Mammary epithelial cell (primary cell): ENCODE measurements around the gene FMN1.

Source experiments
- CTCF ChIP-seq, 2 donors: IDR thresholded peaks in 1 of 2; conservative IDR thresholded peaks in 1 of 2; 2 replicates each; pipeline ENCODE4 v1.5.1; 2011 to 2012; ENCODE audit warnings: inconsistent platforms in 2 of 2, low read length in 2 of 2, mild to moderate bottlenecking in 2 of 2, control low read depth in 1 of 2, low read depth in 1 of 2; ENCODE audit not compliant: insufficient read depth in 1 of 2; ENCODE audit errors: extremely low read depth in 1 of 2
- EZH2 ChIP-seq: IDR thresholded peaks from 2 replicates; pipeline ENCODE4 v1.6.1; 2012; ENCODE audit warnings: low read length, inconsistent platforms, borderline replicate concordance

DNA sequence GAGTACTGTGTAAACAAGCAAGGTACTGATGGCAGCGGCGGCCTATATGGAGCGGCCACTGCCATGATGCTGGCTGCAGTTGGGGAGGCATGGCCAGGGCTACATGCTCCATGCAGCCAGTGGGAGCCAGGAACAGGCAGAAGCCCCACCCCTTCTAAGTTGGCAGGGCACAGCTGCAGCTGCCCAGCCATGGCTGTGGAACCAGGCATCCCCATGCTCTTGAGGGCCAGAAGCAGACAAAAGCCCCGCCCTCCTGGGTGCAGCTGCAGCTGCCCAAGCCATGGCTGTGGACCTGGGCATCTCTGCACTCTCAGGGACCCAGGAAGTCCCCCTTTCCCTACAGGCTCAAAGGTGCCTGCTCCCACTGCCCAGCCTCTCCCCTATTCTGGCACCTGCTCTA is 150.9 kb downstream of the FMN1 start:
- TF ChIP-seq CTCF (conservative IDR thresholded peaks at IDR 0.05 in 1 of 2, IDR thresholded peaks at IDR 0.05 in 1 of 2; ENCODE audit: extremely low read depth in 1 of 2, insufficient read depth in 1 of 2, low read depth in 1 of 2, low read length in 2 of 2), result no peak
- no peak for TF ChIP-seq EZH2
